ENCODE results near the gene MXRA5. TPM values are rescaled to one million over a fixed set of nuclear protein-coding genes. Genes with fewer than 3 reads are reported as not detected.
"Not testable (repeated sequence)": the region's sequence is repeated elsewhere in the genome, so short reads cannot be mapped to it uniquely, and the experiment has no call there.

MXRA5 gene
- total RNA-seq, 4 donors from 2014 or later = 5.9 to 11.4 (median 8.3) TPM

- no peak for DNase-seq (ENCODE audit: low spot score in 2 of 2)
- intact Hi-C loops (cut with DNase I; ENCODE audit: low total_unique reads) = no loop called here
- H3K4me3 ChIP-seq (ENCODE audit: low read depth, poor library complexity, severe bottlenecking) = no peak overlapping the region
- WGBS, 2 donors = 57 to 65% methylated on average over 4 of the region's 4 CpGs
- TF ChIP-seq CTCF (IDR thresholded peaks at IDR 0.05) (no peak), POLR2A (IDR thresholded peaks at IDR 0.05) (no peak)
These were observed 24.7 kb upstream of the MXRA5 start for GRCh38 chrX:3371163-3371562.

GRCh38 chrX:3370656-3371055 is 24.2 kb upstream of the MXRA5 start:
- 23 to 26% methylated on average over 3 of the region's 3 CpGs for WGBS, 2 donors
- no peak for TF ChIP-seq POLR2A (IDR thresholded peaks at IDR 0.05)
- no peak for TF ChIP-seq CTCF (IDR thresholded peaks at IDR 0.05)
- intact Hi-C loops (cut with DNase I; ENCODE audit: low total_unique reads) = no loop called here
- no peak for DNase-seq (ENCODE audit: low spot score in 2 of 2)
- H3K4me3 ChIP-seq (ENCODE audit: low read depth, poor library complexity, severe bottlenecking) = no peak overlapping the region

- 26 to 55% methylated on average over 4 of the region's 4 CpGs for WGBS, 2 donors
- intact Hi-C loops (cut with DNase I; ENCODE audit: low total_unique reads) = no loop called here
- no peak overlapping the region for H3K4me3 ChIP-seq (ENCODE audit: low read depth, poor library complexity, severe bottlenecking)
- TF ChIP-seq CTCF (IDR thresholded peaks at IDR 0.05) = no peak
- no peak for TF ChIP-seq POLR2A (IDR thresholded peaks at IDR 0.05)
- no peak for DNase-seq (ENCODE audit: low spot score in 2 of 2)
These were observed 16.5 kb upstream of the MXRA5 start for GRCh38 chrX:3362956-3363355.

GRCh38 chrX:3360881-3361280 is 14.4 kb upstream of the MXRA5 start:
- no peak for DNase-seq (ENCODE audit: low spot score in 2 of 2)
- no peak for TF ChIP-seq CTCF (IDR thresholded peaks at IDR 0.05)
- TF ChIP-seq POLR2A (IDR thresholded peaks at IDR 0.05) = no peak
- 90 to 97% methylated on average over 13 to 14 of the region's 14 CpGs for WGBS, 2 donors
- H3K4me3 ChIP-seq (ENCODE audit: low read depth, poor library complexity, severe bottlenecking) = no peak overlapping the region
- intact Hi-C loops (cut with DNase I; ENCODE audit: low total_unique reads) = no loop called here

- DNase-seq (ENCODE audit: low spot score in 2 of 2); H3K4me3 ChIP-seq (ENCODE audit: low read depth, poor library complexity, severe bottlenecking); intact Hi-C loops (cut with DNase I; ENCODE audit: low total_unique reads): not testable (repeated sequence)
- 68 to 76% methylated on average over 3 of the region's 3 CpGs for WGBS, 2 donors
These were observed 6.3 kb upstream of the MXRA5 start for GRCh38 chrX:3352741-3353140.

GRCh38 chrX:3351276-3351675 is 4.8 kb upstream of the MXRA5 start:
- intact Hi-C loops (cut with DNase I; ENCODE audit: low total_unique reads) = no loop called here
- H3K4me3 ChIP-seq (ENCODE audit: low read depth, poor library complexity, severe bottlenecking) = no peak overlapping the region
- WGBS, 2 donors = 57% methylated on average over 4 of the region's 4 CpGs
- TF ChIP-seq CTCF (IDR thresholded peaks at IDR 0.05) (no peak), POLR2A (IDR thresholded peaks at IDR 0.05) (no peak)
- DNase-seq (ENCODE audit: low spot score in 2 of 2) = no peak
